HG03280 (cell line): ENCODE results near the gene STRA8.
A peak's percentile ranks its signal among the peaks of the same experiment; 100 is the strongest.

Experiments used
- ATAC-seq: cut with Tn5 transposase; IDR thresholded peaks from one replicate; pipeline ENCODE4 v1.9.1; 2021; ENCODE audit warnings: mild to moderate bottlenecking, moderate library complexity; ENCODE audit not compliant: unreplicated experiment

Gene STRA8

DNA sequence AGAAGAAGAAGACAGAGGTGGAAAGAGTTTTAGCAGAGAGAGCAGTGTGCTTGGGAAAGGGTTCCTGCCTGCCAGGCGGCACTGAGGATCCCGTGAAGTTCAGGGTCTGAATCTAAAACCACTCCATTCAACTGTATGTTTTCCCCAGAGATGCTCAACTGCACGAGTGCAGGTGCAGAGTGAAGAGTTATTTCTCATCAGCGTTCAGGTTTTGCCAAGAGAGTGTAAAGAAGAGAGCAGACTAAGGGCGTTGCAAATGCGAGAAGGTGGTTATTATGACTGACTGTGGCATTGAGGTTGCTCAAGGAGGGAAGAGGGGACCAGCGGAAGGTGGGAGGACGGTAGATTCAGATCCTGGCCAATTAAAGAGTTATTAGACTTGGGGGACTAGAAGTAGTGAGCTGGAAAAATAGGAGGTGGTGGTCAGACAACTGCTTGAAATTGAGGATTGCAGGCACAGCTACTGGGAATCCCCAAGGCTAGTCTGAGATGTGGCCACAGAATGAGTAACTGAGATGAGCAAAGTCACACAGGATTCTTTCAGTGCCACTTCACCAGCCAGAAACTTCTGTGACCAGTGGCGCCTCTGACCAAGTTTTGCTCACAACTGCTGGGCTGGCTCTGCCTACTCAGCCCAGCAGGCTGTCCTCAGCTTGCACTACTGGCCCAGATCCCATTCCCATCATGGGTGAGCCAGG lies 29.1 kb downstream of the STRA8 start:
- ATAC-seq = no peak

DNA sequence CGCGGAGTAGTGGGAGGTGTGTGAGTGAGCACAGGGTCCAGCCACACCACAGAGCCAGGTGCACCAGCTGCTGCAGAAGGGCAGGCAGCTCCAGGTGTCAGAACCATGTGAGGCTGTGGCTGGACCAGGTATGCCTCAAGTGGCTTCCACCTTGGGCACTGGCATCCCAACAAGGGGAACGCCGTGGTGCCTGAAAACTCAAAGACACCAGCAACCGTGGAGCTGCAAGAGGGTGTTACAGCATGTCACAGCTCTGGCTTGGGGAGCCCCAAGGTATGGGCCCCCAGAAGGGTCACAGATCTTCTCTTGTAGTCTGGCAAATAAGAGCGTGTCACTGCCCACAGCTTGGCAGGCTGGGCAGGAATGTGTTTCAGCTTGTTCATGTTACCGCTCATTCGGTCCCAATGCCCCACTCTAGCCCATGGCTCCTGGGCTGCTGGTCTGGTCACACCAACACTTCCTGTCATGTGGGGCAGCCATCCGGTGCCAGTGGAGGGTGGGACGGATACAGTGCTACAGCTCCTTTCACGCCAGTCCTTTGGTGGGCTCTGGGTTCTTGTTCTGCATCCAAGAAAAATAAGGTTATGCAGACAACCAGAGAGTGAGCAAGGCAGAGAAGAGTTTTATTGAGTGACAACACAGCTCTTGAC lies 29.8 kb downstream of the STRA8 start:
- ATAC-seq = no peak

DNA sequence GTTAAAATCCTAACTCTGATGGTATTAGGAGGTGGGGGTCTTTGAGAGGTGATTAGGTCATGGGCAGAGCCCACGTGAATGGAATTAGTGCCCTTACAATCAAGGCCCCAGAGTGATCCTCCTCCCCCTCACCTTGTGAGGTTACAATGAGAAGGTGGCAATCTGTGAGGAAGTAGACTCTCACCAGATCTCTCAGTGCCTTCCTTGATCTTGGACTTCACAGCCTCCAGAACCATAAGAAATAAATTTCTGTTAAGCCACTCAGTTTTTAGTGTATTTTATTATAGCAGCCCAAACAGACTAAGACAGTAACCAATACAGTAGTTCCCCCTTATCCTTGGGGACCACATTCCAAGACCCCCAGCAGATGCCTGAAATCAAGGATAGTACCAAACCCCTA lies 32.0 kb downstream of the STRA8 start:
- no peak for ATAC-seq

DNA sequence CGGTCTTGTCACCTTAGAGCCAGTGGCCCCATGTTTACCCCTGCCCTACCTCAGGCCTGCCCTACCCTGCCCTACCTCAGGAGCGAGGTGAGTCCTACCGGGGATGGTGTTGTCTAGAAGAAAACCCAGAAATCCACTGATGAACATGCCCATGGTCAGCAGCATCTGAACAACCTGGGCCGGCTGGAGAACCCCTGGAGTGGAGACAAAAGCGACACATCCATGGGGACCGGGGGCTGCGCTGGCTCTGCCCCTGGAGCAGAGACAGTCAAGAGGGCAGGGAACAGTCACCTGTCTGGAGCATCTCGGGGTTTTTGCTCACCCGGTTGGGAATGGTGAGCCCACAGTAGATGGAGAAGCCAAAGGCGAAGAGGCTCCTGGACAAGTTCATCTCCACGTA lies 36.3 kb downstream of the STRA8 start:
- no peak for ATAC-seq

DNA sequence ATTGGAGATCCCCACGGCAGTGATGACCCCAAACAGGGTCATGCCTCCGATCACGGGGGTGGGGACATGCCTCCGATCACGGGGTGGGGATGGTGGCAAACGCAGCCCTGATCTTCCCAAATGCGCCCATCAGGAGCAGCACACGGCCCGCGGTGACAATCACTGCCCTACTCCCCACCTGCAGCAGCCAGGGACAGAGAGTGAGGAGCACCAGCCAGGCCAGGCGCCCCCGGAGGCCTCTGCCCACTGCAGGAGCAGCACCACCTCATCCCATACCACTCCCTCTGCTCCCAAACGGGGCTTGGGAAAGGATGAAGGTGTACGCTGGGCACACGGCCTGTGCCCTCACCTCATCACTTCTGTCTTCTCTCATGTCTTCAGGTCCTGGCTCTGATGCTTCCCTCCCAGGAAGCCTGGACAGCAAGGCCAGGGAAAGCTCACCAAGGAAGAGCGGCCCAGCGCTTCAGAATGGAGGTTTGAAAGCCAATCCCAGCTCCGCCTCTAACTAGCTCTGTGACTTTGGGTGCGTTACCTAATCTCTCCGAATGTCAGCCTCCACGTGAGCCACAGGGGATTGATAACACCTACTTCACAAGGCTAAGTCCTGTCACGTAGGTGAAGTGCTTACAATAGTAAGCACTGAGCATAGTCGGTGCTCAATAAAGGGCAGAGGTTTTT lies 37.1 kb downstream of the STRA8 start:
- ATAC-seq = no peak

DNA sequence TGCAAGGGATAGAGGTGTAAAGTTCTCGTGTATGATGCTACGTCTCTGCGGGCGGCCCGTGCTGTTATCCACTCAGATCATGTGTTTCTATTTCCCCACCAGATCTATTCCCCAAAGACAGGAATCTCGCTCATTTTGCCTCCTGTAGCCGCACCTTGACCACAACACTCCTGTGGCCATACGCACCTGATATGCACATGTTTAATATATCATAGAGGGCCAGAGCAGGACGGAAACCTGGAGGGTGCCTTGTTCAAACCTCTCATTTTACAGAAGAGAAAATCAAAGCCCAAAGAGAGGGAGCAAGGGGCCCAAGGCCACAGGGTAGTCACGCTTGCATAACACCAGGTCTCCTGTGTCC lies 37.6 kb downstream of the STRA8 start:
- ATAC-seq = no peak

DNA sequence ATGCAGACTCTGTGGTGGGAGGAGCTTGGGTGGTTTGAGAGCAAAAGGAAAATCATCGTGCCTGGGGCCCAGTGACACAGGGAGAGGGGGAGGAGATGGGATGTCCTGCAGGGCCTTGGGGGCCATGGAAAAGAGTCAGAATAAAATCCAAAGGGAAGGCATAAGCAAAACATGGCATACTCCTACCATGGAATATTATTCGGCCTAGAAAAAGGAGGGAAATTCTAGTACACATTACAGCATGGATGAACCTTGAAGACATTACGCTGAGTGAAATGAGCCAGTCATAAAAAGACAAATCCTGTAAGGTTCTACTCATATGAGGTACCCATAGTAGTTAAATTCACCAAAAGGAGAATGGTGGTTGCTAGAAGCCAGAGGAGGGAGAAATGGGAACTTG lies 38.7 kb downstream of the STRA8 start:
- no peak for ATAC-seq

DNA sequence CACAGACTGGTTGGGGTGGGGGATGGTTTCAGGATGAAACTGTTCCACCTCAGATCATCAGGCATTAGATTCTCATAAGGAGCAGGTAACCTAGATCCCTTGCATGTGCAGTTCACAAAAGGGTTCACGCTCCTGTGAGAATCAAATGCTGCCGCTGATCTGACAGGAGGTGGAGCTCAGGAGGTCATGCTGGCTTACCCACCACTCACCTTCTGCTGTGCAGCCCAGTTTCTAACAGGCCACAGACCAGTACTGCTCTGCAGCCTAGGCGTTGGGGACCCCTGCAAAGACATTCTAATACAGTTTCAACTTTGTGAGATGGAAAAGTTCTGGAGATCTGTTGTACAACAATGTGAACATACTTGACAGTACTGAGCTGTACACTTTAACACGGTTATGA lies 39.9 kb downstream of the STRA8 start:
- no peak for ATAC-seq

DNA sequence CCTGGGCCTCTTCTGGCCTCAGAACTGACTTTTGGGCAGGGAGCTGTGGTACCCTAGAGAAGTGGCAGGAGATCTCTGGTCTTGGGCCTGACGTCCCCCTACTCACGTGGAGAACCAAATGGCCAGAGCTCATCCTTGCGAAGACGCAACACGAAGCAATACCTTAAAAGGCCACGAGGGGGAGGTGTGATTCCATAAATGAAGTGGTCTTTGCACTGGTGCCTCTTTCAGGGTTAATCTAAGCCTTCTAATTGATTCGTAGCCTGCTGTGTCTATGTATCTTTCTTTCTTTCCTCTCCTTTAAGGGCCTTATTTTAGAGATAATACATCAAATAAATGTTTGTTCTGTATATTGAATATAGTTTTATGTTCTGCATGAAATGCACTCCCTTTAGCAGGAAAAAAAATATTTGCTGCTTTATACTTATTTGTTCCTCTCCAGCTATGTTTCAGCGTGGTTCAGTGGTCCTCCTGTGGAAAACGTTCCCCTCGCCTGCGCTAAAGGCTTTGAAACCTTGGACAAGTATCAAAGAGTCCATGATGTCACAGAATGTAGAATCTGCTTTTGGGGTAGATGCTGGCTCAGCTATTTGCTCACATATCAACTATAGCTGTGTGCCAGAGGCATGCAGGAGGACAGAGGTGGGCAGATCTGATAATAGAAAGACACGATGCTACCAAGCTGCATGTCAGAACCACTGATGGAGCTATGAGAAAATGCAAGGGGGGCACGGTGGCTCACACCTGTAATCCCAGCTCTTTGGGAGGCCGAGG lies 41.0 kb downstream of the STRA8 start:
- peak; percentile 87 for ATAC-seq

DNA sequence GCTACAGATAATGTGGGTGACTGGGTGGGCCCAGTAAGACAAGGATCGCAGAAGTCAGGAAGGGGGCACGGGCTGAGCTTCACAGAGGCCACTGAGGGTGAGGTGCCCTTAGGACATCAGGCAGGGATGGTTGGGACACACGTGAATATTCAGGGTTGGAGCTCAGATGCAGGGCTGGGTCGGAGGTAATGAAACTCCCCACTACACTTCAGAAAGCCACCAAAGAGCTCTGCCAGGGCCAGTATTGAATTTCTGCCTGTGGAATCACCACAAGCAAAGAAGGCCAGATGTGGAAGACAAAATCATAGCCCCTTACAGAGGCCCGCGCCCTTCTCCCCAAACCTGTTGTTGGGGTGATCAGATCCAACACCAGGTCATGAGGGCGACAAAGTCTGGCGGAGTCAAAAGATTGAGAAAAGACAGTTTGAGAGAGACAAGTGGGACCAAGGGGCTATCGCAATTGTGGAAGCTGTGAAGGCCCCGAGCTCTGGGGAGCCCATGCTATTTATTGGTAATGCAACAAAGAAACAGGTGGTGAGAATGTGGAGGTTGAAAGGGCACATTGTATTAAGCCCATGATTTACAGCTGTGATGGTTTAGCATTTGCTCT lies 42.4 kb downstream of the STRA8 start:
- ATAC-seq = no peak

DNA sequence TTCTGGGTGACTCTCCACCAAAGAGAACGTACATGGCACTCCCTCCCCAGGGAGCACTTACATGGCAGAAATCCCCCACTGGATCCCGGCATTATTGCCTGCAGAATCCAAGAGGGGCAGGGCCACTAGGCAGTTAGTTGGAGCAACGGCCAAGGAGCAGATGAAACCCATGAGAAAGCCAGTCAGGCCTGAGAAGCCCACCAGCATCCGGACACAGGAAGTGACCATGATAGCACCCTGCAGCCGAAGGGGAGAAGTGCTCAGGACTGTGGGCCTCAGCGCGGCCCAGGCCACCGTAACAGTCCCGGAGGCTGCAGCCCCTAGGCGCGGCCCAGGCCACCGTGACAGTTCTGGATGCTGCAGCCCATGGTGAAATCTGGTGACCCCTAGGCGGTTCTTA lies 43.5 kb downstream of the STRA8 start:
- ATAC-seq = no peak

DNA sequence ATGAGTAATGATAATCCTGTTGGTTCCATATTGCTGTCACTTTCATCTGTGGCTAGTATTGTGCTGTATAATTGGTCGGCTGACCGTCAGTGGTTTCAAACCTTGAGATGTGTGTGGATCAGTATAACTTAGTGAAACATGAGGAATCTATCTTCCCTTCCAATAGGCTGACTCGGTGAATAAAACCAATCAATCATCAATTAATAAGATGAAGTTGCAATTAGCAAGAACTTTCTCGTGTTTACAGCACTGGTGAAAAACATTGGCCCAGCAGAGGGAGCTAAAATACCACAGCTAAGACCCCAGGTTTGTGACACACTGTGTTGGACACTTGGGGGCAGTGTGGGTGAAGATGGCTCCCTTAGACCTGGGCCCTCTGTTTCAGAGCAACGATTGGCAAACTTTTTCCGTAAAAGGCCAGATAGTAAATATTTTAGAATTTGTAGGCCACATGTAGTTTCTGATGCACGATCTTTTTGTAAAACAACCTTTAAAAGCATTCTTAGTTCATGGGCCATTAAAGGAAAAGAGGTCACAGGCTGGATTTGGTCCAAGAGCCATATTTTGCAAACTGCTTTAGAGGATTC lies 47.8 kb downstream of the STRA8 start:
- ATAC-seq = peak; percentile 98

DNA sequence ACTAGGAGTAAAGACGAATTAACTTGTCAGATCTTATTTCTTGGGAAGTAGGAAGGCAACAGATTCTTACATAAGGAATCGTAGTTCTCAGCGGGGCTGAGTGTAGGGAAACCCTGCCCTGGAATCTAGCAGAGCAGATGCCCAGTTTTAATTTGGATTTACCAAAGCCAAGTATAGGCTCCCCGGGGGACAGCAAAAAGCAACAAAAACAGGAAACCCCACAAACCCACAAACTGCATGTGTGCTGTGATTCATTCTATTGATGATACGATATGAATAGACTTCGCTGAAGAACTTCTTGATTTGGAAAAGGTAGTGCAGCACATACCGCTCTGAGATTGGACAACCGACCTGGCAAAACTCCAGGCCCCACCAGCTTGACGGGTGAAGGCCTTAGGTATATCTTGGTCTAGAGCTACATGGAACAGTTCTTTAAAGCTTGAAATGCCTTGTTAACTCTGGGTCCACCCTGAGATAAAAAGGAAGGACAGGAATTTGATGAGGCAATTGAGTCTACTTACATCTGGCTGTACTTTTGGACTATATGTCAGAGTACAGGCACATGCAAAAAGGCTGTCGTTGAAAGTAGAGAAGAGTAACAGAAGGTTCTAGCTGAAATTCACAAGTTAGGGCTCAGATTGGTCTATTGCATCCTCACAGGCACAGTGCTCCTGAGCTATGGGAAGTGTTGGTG lies 49.1 kb downstream of the STRA8 start:
- ATAC-seq = no peak

DNA sequence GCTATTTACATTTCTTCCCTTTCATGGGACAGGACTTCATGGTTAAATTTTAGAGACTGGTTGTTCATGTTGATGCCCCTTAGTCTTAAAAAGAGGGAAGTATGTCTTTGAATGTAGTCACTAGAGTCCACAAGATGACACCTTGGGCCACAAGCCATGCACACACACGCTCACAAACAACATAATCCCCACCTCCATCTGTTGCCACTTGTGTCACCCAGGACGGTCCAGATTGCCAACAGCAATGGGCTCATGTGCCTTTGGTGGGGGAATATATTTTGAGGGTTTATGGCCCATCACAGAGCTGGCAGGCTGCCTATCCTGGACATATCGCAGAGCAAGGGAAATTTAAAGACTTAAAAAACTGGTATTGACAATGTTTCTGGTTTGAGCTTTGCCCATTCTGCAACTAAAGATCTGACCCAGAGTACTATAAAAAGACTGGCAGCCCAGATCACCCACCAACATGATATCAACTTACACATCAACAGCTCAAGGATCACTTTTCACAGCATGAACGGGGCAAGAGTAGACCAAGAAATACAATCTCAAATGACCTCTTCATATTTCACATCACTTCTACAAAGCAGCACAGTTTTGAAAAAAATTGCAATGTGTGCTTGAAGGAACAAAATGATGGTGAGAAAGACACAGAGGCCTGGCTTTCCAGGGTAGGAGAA lies 50.5 kb downstream of the STRA8 start:
- no peak for ATAC-seq

DNA sequence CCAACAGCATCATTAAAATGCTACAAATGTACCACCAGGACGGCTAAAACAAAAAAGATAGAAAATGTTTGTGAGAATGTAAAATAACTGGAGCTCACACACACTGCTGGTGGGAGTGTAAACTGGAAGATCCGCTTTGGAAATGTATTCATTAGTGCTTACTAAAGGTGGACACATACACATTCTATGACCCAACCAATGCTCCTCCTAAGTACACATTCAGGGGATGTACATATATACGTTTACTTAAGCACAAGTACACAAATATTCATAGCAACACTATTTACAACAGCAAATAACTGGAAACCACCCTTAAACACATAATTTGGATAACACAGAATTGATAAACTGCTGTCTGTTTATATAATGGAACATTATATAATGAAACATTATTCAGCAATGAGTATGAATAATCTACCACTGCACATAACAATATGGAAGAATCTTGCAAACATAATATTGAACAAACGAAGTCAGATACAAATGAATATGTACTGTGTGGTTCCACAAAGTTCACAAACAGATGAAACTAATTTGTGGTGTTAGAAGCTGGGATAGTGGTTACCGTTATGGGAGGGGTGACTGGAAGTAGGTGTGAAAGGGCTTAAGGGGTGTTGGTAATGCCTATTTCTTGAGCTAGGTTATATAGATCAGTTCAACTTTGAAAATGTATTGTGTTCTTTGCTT lies 52.1 kb downstream of the STRA8 start:
- no peak for ATAC-seq

DNA sequence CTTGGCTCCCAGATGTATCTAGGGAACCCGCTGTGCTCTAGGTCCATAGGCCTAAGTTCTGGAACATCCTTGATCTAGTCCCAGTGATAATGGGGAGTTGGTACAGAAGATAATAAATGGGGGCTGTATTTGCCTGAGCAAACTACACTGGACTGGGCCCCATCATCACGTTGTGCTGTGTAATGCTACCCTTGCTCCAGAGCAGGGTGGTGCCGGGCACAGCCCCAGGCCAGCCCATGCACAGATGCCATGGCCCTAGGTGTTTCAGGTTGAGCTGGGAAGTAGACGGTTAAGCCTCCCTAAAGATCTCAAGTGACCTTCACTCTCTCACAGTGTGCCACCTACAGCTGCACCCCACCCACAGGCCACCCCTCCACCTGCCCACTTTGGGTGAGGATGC lies 53.2 kb downstream of the STRA8 start:
- ATAC-seq = no peak

DNA sequence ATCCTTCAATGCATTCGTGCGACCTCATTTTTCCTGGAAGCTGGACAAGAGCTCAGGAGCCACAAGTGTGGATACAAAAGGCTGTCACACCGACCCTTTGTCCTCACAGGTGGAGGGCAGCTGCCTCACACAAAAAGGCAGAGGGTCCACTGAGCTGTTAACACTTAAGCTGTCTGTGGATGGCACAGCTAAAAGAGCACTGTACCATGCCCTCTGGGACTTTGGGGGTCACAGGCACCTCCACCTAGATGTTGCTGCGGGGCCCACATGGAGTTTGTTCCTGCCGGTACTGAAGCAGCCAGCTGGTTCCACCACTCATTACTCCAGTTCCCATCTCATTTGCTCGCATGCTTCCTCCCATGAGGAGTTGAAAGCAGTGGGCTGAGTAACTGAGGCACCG lies 57.0 kb downstream of the STRA8 start:
- ATAC-seq = no peak

DNA sequence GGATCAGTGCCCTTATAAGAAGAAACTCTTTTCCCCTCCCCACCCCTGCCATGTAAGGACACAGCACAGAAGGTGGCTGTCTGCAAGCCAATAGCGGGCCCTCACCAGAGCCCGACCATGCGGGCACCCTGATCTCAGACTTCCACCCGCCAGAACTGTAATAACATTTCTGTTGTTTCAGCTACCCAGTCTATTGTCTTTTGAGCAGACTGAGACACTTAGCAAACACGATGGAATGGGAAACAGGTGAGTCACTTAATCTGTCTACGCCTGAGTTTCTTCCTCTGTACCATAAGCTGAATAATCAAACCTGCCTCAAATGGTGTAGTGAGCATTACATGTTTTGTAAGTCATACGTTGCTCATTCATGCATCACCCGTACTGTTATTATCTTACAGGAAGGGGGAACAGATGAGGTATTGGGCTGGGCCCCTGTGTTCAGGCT lies 58.2 kb downstream of the STRA8 start:
- ATAC-seq = no peak

DNA sequence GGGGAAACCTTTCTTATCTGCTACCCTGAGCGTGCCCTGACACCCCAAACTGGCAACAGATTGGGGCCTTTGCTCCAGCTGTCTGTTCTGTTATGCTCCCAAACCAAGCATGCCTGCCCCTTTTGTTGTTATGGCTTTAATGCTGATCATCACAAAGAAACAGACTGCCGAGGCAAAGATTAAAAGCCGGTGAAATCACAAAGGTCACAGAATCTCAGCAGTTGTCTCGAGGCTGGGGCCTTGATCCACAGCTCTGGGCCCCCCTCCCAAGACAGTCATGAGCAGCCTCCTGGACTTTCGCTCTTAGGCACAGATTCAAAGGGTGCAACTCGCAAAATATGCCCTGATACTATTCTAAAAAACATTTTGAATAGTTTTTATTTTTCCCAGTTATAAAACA lies 65.6 kb downstream of the STRA8 start:
- no peak for ATAC-seq
